Lung (tissue), 12 donors: Measurements from ENCODE around the gene BRAT1. TPM values are rescaled to one million over a fixed set of nuclear protein-coding genes. Genes with fewer than 3 reads are reported as not detected.

Experiments used
- ATAC-seq: fragments of 200-7000 bp; cut with Tn5 transposase; one replicate; pipeline ENCODE4 v1.9.1; 2020; ENCODE audit warnings: moderate number of reproducible peaks; ENCODE audit not compliant: insufficient read depth, low FRiP score
- DNase-seq, 3 donors: peaks; one replicate each; pipeline ENCODE4 v3.0.0-alpha.2; 2013 to 2017
- H3K27ac ChIP-seq, 2 donors: one replicate each; pipeline ENCODE4 v1.5.1; 2013; ENCODE audit warnings: mild to moderate bottlenecking in 2 of 2, moderate library complexity in 2 of 2, control low read depth in 1 of 2, inconsistent platforms in 1 of 2, low read depth in 1 of 2, low read length in 1 of 2
- H3K27me3 ChIP-seq, 3 donors: one replicate each; pipeline ENCODE4 v1.5.1; 2013; ENCODE audit warnings: low read length in 2 of 3; ENCODE audit not compliant: control insufficient read depth in 3 of 3, insufficient read depth in 3 of 3
- H3K36me3 ChIP-seq, 4 donors: one replicate each; pipeline ENCODE4 v1.5.1; 2013; ENCODE audit warnings: low read length in 4 of 4, mild to moderate bottlenecking in 1 of 4, moderate library complexity in 1 of 4; ENCODE audit not compliant: control insufficient read depth in 4 of 4, insufficient read depth in 4 of 4
- H3K4me1 ChIP-seq, 5 donors: one replicate each; pipeline ENCODE4 v1.5.1; 2013; ENCODE audit warnings: low read length in 5 of 5, mild to moderate bottlenecking in 2 of 5, moderate library complexity in 1 of 5; ENCODE audit not compliant: control insufficient read depth in 5 of 5, insufficient read depth in 5 of 5
- H3K4me3 ChIP-seq: one replicate; pipeline ENCODE4 v1.5.1; 2013; ENCODE audit warnings: mild to moderate bottlenecking, control low read depth, moderate library complexity
- H3K9ac ChIP-seq, 2 donors: one replicate each; pipeline ENCODE4 v1.5.1; 2013; ENCODE audit warnings: low read length in 2 of 2, control low read depth in 1 of 2; ENCODE audit not compliant: insufficient read depth in 1 of 2
- H3K9me3 ChIP-seq, 4 donors: one replicate each; pipeline ENCODE4 v1.5.1; 2013; ENCODE audit warnings: low read length in 3 of 4, mild to moderate bottlenecking in 1 of 4, moderate library complexity in 1 of 4; ENCODE audit not compliant: control insufficient read depth in 4 of 4, insufficient read depth in 3 of 4
- CTCF ChIP-seq: IDR thresholded peaks from 2 replicates; pipeline ENCODE4 v1.5.1; 2012; ENCODE audit warnings: mild to moderate bottlenecking; ENCODE audit errors: control extremely low read depth, extremely low read depth
- WGBS, 2 donors: extraction: QIAGEN DNeasy Blood & Tissue Kit; methylation state at CpG; one replicate each; pipeline ENCODE4 v1.1.7; 2013; 5-methylcytosine and 5-hydroxymethylcytosine counted together
- polyA plus RNA-seq, 2 donors: library from polyadenylated mRNA; stranded (reverse); fragments of 200-250 nt; gene quantifications; one replicate each; pipeline ENCODE4 v1.2.1, GENCODE V29; 2013
- total RNA-seq, 2 donors: library from RNA; depleted of rRNA in 1 of 2; stranded (reverse); fragments of >200 nt in 1 of 2; gene quantifications; one replicate each; pipeline ENCODE4 v1.2.1, GENCODE V29; 2014 to 2021
- donor health status: control.
- donor health status: control.
- donor health status: Bipolar disorder and iron deficiency.
- donor health status: healthy.
- donor health status: DM: yes; HTN: yes; CAD: no.

BRAT1 gene
- total and polyA plus RNA-seq, 4 donors, result 23.2 to 30.4 (median 29.1) TPM

GRCh38 chr7:2558629-2559282, 3.4 kb upstream of the BRAT1 start, which contains the start of gene IQCE:
TSS of gene IQCE (plus strand) at chr7:2558979. CDS start at chr7:2559182, 203 bp downstream.
- peak; percentile 78 for ATAC-seq

GRCh38 chr7:2554661-2555111, 638 bp downstream of the BRAT1 start:
- H3K9me3 ChIP-seq, result no peaks in the 10 kb centered on the region
- 5% methylated on average over 11 to 12 of the region's 12 CpGs for WGBS, 2 donors
- DNase-seq (no peak), ATAC-seq (no peak)
- peak overlapping the region in 1 of 2 donors; percentile 68 for H3K9ac ChIP-seq
- H3K4me3 ChIP-seq, result peak overlapping the region; percentile 77
- TF ChIP-seq CTCF, result no peak
- peaks cover 0 to 14% (median 8%) of the 10 kb centered on the region in 5 donors for H3K4me1 ChIP-seq
- peaks cover 0 to 13% (median 8%) of the 10 kb centered on the region in 4 donors for H3K36me3 ChIP-seq
- H3K27ac ChIP-seq, result peak overlapping the region in 1 of 2 donors; percentile 97
- H3K27me3 ChIP-seq, result no peaks in the 10 kb centered on the region

More at GRCh38 chr7:2558629-2559282, 3.4 kb upstream of the BRAT1 start, which contains the start of gene IQCE:
- peak within 1 kb of the TSS in 1 of 2 donors; percentile 46 for H3K9ac ChIP-seq
- TF ChIP-seq CTCF, result peak; percentile 17
- H3K4me1 ChIP-seq, result peaks cover 0 to 17% (median 13%) of the 10 kb centered on the region in 5 donors
- peak within 1 kb of the TSS; percentile 65 to 77 for H3K27ac ChIP-seq
- H3K36me3 ChIP-seq, result peaks cover 0 to 6% (median under 1%) of the 10 kb centered on the region in 4 donors
- DNase-seq, result peak; percentile 89 to 94 (median 94)
- H3K9me3 ChIP-seq, result no peaks in the 10 kb centered on the region
- H3K27me3 ChIP-seq, result no peaks in the 10 kb centered on the region
- H3K4me3 ChIP-seq, result peak within 1 kb of the TSS; percentile 94
- WGBS, 2 donors, result 2% methylated on average over 61 to 66 of the region's 66 CpGs

- Histone ChIP-seq H3K4me3 (peak overlapping the region; percentile 77), H3K9ac (peak overlapping the region in 1 of 2 donors; percentile 47), H3K27ac (no peak overlapping the region), H3K4me1 (peaks cover 0 to 14% (median 8%) of the 10 kb centered on the region in 5 donors), H3K9me3 (no peaks in the 10 kb centered on the region), H3K36me3 (peaks cover 0 to 13% (median 9%) of the 10 kb centered on the region in 4 donors), H3K27me3 (no peaks in the 10 kb centered on the region)
- DNase-seq (no peak), ATAC-seq (no peak)
- 77 to 83% methylated on average over 16 of the region's 16 CpGs for WGBS, 2 donors
- TF ChIP-seq CTCF, result no peak
Measured at GRCh38 chr7:2553831-2554581, 1.3 kb downstream of the BRAT1 start.
